HG02623 (cell line): ENCODE measurements around the gene ZNF568.

ENCODE experiments used
- ATAC-seq: cut with Tn5 transposase; IDR thresholded peaks from one replicate; pipeline ENCODE4 v1.9.1; 2021; ENCODE audit warnings: moderate library complexity; ENCODE audit not compliant: unreplicated experiment

ZNF568 gene

GRCh38 chr19:36997843-36998235 is 81.7 kb downstream of the ZNF568 start:
- ATAC-seq = no peak

GRCh38 chr19:36999313-36999712 is 83.2 kb downstream of the ZNF568 start:
- ATAC-seq = no peak

GRCh38 chr19:37007587-37008220 is 91.6 kb downstream of the ZNF568 start:
- ATAC-seq = no peak

- ATAC-seq = no peak
These were observed 93.7 kb downstream of the ZNF568 start for GRCh38 chr19:37009871-37010270.

- no peak for ATAC-seq
These were observed 96.1 kb downstream of the ZNF568 start for GRCh38 chr19:37012093-37012745.

- ATAC-seq = no peak
These were observed 98.3 kb downstream of the ZNF568 start for GRCh38 chr19:37014456-37014855.

GRCh38 chr19:37045140-37045539 is 129.0 kb downstream of the ZNF568 start:
- no peak for ATAC-seq
